Activated CD8-positive, alpha-beta memory T cell treated with anti-CD3 and anti-CD28 coated beads, Interleukin-2, amount 50 U/mL, for 24 hours (primary cell): Measurements from ENCODE around the gene PRKCZ.
"Not testable (repeated sequence)": the region's sequence is repeated elsewhere in the genome, so short reads cannot be mapped to it uniquely, and the experiment has no call there.

Experiments used
- DNase-seq: peaks from one replicate; pipeline ENCODE4 v3.0.0-alpha.2; 2020; ENCODE audit errors: extremely low read depth

Gene PRKCZ

DNA sequence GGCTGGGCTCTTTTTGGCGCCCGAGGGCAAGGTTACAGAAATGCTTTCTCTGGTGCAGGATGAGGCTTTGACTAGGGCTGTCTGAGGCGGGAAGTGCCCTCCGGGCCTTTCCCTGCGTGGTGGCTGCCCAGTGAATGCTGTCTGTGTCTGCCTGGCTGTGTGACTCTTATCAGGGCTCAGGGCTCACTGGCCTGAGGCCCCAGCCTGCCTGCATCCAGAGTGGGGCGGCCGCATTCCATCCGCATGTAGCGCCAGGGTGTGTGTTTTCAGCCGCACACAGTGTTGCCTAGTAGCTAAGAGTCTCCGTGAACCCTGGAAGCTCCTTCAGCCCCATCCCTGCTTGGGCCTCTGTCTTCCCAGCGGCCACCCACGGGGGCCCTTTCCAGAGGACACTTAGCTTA lies 85.2 kb downstream of the PRKCZ start:
- DNase-seq: no peak

DNA sequence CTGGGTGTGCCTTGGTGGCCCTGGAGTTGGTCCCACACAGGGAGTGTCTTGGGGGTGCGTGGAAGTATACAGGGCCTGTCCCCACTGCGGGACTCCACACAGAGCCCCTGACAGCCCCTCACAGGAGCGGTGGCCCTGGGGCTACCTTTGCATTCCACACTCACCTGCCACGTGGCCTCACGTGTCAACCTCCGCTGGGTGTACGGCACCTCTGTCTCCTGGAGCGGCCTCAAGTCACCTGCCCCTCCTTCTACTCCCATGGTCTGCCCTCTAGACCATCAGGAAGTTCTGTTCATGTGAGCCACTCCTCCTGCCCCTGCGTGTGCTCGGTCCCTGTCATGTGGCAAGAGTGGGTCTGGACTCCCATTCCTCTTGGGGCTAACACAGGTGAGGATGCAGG lies 85.7 kb downstream of the PRKCZ start:
- no peak for DNase-seq

DNA sequence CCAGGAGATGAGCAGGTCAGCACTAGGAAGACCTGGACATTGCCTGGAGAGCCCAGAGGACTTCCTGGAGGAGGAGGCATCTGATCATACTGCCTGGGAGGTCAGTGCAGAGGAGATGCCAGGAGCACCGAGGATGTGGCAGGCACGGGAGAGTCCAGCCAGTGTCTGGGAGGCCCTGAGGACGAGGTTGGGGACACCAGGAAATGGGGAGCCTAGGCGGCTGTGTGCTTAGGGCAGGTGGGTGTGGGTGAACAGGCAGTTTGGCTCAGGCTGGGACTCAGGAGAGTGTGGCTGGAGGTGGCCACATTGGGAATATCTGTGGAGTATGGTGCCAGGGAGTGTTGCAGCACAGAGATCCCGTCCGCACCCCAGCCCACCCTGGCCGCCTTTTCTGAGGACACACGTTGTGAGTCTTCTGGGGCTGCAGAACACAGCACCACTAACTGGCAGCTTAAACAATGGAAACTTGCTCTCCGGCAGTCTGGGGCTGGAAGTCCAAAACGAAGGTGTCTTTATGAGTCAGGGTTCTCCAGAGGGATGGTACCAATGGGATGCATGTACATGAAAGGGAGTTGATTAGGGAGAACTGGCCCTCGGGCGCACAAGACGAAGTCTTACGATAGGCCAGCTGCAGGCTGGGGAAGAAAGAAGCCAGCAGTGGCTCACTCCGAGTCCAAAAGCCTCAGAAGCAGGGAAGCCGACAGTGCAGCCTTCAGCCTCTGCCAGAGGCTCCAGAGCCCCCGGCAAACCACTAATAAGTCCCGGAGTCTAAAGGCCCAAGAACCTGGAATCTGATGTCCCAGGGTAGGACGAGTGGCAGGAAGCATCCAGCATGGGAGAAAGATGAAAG lies 86.4 kb downstream of the PRKCZ start:
- DNase-seq: no peak

DNA sequence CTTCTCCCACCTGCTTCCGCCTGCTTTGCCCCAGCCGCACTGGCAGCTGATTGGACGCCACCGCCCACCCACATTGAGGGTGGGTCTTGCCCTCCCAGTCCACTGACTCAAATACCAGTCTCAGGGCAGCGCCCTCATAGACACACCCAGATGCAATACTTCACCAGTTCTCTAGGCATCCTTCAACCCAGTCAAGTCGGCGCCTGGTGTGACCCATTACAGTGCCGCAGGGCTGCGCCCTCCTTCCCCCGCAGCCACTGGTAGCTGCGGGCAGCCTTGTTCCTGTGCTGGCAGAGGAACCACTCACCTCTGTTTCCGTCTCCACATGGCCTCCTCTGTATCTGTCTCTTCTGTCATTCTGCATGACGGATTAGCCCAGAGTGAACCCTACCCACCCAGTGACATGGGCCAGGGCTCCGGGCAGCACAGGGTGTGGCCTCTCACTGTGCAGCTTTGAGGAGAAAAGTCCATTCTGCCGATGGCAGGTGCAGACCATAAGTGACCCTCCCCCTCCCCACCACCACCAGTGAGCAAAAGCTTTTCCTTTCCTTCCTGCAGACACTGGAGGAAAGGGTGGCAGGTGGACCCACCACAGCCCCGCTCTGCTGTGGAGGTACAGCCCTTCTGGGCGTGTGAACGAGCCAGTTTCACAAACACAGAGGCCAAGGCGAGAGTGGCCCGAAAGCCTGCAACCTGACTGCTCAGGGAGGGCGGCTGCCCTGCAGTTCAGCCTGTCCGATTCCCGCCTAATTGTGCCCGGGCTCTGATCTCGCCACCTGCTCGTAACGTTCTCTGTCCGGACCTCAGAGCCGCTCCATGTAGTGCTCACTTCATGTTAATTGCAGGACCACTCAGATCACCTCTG lies 87.3 kb downstream of the PRKCZ start:
- no peak for DNase-seq

DNA sequence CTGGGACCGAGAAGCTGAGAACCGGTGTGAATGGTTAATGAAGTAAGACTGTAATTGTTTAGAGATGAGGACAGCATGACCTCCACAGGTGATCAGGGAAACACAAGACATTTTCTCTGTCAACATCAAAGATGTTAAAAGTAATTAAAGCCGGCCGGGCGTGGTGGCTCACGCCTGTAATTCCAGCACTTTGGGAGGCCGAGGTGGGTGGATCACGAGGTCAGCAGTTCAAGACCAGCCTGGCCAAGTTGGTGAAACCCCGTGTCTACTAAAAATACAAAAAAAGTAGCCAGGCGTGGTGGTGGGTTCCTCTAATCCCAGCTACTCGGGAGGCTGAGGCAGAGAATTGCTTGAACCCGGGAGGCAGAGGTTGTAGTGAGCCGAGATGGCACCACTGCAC lies 88.9 kb downstream of the PRKCZ start:
- not testable (repeated sequence) for DNase-seq

DNA sequence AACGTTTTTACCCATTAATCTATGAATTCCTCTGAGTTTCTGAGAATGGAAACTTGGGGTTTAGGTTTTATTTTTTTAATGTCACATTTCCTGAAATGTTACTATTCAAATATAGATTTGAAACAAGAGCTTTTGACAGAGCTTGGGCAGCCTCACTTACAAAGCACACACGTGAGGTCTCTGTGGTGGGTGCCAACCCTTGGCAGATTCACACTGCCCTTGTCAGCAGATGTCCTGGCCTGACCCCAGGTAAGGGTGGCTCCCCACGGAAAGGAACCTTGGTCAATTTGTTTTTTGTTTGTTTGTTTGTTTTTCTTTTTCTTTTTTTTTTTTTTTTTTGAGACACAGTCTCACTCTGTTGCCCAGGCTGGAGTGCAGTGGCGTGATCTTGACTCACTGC lies 90.8 kb downstream of the PRKCZ start:
- no peak for DNase-seq

DNA sequence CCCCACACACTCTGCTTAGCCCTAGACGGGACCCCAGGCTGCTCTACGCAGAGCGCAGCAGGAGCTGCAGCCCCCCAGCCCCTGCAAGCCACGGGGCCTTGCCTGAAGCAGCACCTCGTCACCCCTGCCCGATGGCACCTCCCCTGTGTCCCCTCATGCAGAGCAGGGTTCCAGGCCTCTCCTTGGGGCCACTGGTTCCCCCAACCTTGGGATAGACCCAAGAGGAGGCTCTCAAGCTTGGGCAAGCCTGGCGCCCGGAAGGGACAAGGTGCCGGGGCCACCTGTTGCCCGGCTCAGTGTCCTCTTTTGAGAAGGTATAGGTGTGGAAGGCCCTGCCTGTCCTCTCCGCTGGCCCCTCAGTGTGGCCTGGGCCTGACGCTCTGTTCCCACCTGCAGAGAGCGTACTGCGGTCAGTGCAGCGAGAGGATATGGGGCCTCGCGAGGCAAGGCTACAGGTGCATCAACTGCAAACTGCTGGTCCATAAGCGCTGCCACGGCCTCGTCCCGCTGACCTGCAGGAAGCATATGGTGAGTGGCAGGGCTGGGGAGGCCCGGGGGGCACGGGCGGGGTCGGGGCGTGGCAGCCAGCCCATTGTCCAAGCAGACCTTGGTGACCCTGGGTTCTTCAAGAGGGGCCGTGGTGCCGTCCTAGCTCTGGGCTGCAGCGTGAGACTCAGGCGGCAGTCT lies 93.7 kb downstream of the PRKCZ start:
- no peak for DNase-seq

DNA sequence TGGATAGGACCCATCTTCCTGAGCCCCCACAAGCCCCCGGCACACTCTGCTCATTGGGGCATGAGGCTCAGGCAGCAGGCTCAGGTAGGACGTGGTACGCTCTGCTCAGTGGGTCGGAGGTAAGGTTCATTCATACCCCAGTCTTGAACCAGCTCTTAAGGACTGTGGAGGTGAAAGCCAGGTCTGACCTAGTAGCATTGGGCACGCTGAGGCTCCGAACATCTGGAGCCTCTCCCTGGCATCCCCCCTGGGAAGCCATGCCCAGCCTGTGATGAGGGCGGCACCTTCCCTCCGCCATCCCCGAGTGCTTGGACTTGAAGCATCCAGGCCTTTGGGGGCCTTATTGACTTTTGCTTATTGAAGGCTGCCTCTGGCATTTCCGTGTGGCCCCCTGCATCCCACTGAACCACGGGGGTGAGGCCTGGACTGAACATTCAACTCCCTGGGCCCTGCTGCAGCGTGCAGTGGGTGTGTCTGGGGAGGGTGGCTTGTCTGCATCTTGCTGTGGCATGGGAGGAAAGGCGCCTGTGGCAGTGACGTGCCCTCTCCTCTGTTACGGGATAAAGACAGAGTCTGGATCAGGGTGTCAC lies 94.4 kb downstream of the PRKCZ start:
- DNase-seq: no peak

DNA sequence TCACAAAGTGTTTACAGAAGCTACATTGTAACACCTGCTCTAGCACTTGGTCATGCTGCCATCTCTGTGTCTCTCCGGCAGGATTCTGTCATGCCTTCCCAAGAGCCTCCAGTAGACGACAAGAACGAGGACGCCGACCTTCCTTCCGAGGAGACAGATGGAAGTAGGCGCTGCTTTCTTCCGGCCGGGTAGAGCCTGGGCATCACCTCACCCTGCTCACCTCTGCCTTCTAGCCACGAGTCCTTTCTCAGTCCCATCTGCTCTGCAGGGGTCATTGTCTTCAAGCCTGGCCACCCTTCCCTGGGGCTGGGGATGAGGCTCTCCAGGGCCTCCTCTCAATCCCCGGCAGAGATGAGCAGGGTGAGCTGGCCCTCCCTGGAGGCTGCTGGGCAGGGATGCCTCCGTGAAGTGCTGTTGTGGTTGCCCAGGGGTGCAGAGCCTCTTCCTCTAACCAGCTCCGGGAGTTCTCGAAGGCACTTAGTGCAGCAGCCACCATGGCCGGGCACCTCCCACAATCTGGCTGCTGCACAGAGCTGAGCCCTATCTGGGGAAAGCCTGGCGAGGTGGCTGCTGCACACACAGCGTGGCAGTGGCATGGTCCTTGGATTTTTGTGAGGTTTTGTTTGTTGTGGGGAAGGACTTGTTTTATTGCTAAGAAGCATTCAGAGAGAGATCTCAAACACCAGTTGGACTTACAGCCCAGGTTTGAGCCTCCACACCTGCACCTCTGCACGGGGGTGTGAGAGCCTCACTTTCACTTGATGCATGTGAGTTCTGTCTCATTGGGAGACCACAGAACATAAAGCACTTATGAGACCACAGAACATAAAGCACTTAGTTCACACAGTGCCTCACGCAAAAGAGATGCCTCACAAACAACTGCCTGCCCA lies 96.0 kb downstream of the PRKCZ start:
- DNase-seq: no peak

DNA sequence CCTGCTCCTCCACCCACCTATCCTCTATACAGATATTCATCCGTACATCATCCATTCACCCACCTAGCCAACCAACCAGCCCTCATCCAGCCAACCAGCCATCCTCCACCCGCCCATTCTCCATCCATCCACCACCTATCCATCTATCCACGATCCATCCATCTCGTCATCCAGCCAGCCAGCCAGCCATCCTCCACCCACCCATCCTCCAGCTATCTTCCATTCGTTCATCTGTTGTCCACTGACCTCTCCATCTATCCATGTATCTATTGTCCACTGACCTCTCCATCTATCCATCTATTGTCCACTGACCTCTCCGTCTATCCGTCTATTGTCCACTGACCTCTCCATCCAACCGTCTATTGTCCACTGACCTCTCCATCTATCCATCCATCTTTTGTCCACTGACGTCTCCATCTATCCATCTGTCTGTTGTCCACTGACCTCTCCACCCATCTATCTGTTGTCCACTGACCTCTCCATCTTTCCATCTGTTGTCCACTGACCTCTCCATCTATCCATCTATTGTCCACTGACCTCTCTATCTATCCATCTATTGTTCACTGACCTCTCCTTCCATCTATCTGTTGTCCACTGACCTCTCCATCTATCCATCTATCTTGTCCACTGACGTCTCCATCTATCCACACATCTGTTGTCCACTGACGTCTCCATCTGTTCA lies 96.8 kb downstream of the PRKCZ start:
- no peak for DNase-seq

DNA sequence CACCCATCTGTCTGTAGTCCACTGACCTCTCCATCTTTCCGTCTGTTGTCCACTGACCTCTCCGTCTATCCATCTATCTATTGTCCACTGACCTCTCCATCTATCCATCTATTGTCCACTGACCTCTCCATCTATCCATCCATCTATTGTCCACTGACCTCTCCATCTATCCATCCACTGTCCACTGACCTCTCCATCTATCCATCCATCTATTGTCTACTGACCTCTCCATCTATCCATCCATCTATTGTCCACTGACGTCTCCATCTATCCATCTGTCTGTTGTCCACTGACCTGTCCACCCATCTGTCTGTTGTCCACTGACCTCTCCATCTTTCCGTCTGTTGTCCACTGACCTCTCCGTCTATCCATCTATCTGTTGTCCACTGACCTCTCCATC lies 97.7 kb downstream of the PRKCZ start:
- not testable (repeated sequence) for DNase-seq

DNA sequence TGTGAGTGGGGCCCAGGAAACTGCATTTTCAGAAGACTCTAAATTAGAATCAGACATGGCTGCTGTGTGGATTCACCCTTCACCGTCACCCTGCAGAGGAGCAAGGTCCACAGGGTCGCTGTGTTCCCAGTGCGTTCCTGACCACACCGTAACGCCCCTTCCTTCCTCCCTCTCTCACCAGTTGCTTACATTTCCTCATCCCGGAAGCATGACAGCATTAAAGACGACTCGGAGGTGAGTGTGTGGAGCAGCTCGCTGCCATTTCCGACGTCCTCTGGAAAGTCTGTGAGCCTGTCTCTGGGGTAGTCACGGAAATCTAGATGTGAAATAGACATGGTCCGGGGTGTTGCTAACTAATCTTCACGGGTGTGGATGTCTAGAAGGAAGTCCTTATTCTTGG lies 98.5 kb downstream of the PRKCZ start:
- DNase-seq: no peak

DNA sequence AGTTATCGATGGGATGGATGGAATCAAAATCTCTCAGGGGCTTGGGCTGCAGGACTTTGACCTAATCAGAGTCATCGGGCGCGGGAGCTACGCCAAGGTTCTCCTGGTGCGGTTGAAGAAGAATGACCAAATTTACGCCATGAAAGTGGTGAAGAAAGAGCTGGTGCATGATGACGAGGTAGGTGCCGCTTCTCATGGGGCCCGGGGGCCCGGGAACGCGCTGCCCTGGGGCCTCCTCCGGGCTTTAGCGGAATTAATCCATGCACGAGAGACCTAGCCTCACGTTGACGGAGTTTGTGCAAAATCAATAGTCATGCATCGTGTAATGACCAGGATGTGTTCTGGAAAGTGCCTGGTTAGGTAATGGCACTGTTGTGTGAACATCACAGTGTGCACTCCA lies 100.6 kb downstream of the PRKCZ start:
- no peak for DNase-seq

DNA sequence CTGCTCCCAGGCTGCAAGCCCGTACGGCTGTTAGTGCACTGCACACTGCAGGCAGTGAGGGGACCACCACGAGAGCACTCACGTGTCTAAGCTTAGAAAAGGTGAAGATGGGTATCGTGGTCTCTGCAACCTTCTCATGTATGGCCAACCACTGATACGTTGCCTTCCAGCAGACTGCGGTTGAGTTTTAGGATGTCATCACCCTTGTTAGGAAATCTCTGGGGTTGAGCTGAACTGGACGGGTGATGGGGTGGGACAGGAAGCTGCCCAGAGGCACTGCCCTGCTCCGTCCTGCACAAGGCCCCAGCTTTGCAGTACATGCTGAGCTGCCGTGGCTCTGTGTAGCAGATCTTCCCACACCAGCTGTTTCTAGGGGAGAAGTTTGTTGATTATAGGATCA lies 101.0 kb downstream of the PRKCZ start:
- DNase-seq: no peak

DNA sequence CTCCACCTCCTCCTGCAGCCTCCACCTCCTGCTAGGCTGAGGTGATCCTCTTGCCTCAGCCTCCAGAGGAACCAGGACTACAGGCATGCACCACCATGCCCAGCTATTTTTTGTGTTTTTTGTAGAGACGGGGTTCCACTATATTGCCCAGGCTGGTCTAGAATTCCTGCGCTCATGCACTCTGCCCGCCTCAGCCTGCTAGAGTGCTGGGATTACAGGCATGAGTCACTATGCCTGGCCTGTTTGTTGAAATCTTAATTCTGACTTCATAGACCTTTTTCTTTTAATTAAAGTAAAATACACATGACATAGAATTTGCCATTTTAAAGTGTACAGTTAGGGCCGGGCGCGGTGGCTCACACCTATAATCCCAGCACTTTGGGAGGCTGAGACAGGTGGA lies 101.7 kb downstream of the PRKCZ start:
- DNase-seq: no peak

DNA sequence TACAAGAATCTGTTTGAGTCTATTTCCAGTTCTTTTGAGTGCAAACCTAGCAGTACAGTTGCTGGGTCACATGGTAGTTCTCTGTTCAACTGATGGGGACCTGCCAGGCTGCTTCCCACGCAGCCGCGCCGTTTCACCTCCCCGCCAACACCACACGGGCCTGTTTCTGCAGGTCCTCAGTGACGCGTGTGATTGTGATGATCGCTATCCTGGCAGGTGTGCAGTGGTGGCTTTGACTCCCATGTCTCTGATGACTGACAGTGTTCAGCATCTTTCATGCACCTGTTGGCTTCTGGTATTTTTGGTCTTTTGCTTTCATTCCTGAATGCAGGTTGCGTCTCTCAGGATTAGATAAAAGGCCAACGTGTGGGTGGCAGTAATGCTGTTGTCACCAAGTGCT lies 102.7 kb downstream of the PRKCZ start:
- DNase-seq: no peak

DNA sequence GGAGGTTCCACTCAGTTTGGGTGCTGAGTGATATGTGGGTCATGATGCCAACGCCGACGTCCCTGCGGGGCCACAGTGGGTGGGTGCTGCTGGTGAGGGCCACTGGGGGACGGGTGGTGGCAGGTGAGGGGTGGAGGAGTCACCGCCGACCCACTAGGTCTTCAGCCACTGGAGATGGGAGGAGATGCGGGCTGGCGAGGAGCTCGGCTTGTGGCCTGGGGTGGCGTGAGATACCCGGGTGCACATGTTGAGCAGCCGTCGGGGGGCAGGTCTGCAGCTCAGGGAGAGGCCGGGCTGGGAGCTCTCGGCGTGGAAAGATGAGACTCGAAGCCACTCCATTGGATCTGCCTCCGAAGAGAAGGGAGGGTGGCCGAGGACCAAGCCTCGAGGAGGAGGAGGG lies 103.8 kb downstream of the PRKCZ start:
- DNase-seq: no peak

DNA sequence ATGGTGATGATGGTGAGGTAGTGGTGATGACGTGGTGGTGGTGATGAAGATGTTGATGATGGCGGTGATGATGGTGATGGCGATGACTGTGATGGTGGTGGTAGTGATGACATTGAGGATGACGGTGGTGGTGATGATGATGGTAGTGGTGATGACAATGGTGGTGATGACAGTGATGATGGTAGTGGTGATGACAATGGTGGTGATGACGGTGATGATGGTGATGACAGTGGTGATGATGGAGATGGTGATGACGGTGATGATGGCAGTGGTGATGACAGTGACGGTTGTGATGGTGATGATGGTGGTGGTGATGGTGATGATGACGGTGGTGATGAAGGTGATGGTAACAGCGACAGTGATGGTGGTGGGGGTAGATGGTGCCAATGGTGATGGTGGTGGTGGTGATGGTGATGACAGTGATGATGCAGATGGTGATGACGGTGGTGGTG lies 105.0 kb downstream of the PRKCZ start:
- DNase-seq: no peak

DNA sequence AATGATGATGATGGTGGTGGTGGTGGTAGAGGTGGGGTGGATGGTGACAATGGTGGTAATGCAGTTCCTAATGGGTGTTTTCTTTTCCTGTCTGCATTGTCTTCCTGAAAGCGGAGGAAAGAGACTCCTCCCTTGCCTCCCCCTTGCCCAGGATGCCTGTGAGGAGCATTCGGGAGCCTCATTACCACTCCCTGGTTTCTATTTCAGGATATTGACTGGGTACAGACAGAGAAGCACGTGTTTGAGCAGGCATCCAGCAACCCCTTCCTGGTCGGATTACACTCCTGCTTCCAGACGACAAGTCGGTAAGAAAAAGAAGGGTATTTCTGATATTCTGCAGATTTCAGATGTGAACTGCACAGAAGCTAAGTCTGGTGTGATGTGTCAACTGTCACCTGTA lies 105.6 kb downstream of the PRKCZ start:
- no peak for DNase-seq

DNA sequence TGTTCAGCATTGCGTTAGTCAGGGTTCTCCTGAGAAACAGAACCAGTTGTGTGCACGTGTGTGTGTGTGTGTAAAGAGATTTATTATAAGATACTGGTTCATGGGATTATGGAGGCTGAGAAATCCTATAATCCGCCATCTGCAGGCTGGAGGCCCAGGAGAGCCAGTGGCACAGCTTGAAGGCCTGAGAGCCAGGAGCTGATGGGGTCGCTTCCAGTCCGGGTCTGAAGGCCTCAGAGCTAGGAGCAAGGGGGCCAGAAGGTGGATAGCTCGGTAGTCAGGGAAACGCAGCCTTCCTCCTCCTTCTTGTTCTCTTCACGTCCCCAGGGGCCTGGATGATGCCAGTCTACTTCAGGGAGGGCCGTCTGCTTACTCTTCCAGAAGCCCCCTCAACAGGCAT lies 106.7 kb downstream of the PRKCZ start:
- no peak for DNase-seq
